ENCODE results near the gene EVI2A. TPM values are rescaled to one million over a fixed set of nuclear protein-coding genes. Genes with fewer than 3 reads are reported as not detected.
A peak's percentile ranks its signal among the peaks of the same experiment; 100 is the strongest.

EVI2A gene, protein sequence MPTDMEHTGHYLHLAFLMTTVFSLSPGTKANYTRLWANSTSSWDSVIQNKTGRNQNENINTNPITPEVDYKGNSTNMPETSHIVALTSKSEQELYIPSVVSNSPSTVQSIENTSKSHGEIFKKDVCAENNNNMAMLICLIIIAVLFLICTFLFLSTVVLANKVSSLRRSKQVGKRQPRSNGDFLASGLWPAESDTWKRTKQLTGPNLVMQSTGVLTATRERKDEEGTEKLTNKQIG
- total RNA-seq (2013): 559 TPM
- 100 to 1,000 TPM; 121 to 138 (median 125) TPM for polyA plus RNA-seq
- polyA minus RNA-seq: 75.4 and 109 TPM in 2 replicates
- 9.6 to 226 (median 150) reads per million in 11 experiments for total RNA-seq

DNA sequence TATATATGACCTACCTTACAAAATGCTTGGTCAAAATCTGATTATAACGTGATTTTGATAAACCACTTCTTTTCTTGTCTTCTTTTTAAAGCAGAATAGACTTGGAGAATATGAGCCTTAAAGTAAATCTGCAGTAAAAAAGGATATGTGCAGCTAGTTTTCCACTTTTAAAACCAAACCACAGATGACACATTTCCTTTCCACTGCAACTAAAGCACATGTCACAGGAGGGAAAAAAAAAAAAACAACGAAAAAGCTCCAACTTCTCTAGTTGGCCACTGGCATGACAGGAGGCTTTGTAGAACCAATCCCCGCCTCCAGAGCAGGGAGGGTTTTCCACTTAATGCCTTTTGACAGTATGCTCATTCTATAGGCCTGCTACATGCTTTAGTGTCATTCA lies at the start of gene EVI2A:
TSS of gene EVI2A (minus strand) at position 142 of the 400 bp plus-strand sequence. CDS start 2,609 bp downstream, outside the sequence.
- TF ChIP-seq, protein P1, sequence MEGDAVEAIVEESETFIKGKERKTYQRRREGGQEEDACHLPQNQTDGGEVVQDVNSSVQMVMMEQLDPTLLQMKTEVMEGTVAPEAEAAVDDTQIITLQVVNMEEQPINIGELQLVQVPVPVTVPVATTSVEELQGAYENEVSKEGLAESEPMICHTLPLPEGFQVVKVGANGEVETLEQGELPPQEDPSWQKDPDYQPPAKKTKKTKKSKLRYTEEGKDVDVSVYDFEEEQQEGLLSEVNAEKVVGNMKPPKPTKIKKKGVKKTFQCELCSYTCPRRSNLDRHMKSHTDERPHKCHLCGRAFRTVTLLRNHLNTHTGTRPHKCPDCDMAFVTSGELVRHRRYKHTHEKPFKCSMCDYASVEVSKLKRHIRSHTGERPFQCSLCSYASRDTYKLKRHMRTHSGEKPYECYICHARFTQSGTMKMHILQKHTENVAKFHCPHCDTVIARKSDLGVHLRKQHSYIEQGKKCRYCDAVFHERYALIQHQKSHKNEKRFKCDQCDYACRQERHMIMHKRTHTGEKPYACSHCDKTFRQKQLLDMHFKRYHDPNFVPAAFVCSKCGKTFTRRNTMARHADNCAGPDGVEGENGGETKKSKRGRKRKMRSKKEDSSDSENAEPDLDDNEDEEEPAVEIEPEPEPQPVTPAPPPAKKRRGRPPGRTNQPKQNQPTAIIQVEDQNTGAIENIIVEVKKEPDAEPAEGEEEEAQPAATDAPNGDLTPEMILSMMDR (IDR thresholded peaks at IDR 0.05): no peak
- Mint-ChIP-seq H3K4me3 (peak within 1 kb of the TSS; percentile 72 to 88), H3K9me3 (no peaks in the 10 kb centered on the region), H3K4me1 (peaks cover 25% of the 10 kb centered on the region), H3K27ac (peak within 1 kb of the TSS; percentile 84 to 95 (median 89)), H3K36me3 (peaks cover 24 to 28% of the 10 kb centered on the region in 2 donors), H3K27me3 (ENCODE audit: low read depth in 3 of 3) (no peaks in the 10 kb centered on the region)
- H3K9ac ChIP-seq (ENCODE audit: insufficient read depth, low read length, poor library complexity, severe bottlenecking): peak within 1 kb of the TSS; percentile 82
- peak; percentile 88 to 94 (median 92) for DNase-seq
- intact Hi-C loops (cut with micrococcal nuclease): loop anchor here in 1 of 2 donors (10.0 kb wide), 1 partner anchor 47 kb away; no protein-coding TSS in a partner anchor
- H2AFZ ChIP-seq (ENCODE audit: insufficient read depth, low read depth, low read length, poor library complexity, severe bottlenecking): no peak within 1 kb of the TSS
- H3K9me3 ChIP-seq (replicated peaks in 1 of 2; ENCODE audit: control insufficient read depth in 1 of 2, insufficient read depth in 1 of 2, low read length in 2 of 2): no peaks in the 10 kb centered on the region
- no CpG with 5 or more reads among the region's 3 CpGs for WGBS (ENCODE audit: insufficient coverage)
- H4K20me1 ChIP-seq (ENCODE audit: insufficient read depth, low read length): no peaks in the 10 kb centered on the region
- H3K4me2 ChIP-seq (replicated peaks; ENCODE audit: extremely low read depth, low read length, poor library complexity, severe bottlenecking): peak within 1 kb of the TSS; percentile 98
- peak within 1 kb of the TSS; percentile 29 to 98 for H3K27ac ChIP-seq (ENCODE audit: low read depth in 1 of 2, low read length in 2 of 2)
- peaks cover 5 to 8% of the 10 kb centered on the region in 2 donors for H3K36me3 ChIP-seq (replicated peaks in 1 of 2; ENCODE audit: control insufficient read depth in 1 of 2, insufficient read depth in 2 of 2, low read length in 2 of 2)
- H3K4me3 ChIP-seq (replicated peaks in 1 of 3; ENCODE audit: low read depth in 2 of 3, low read length in 3 of 3): peak within 1 kb of the TSS; percentile 90 to 100 (median 96)
- H3K4me1 ChIP-seq (ENCODE audit: control insufficient read depth in 1 of 2, insufficient read depth in 2 of 2, low read length in 2 of 2): peaks cover 24 to 40% of the 10 kb centered on the region in 2 donors
- H3K27me3 ChIP-seq (ENCODE audit: control insufficient read depth in 2 of 2, insufficient read depth in 2 of 2, low read length in 2 of 2): no peaks in the 10 kb centered on the region
- H3K79me2 ChIP-seq (ENCODE audit: insufficient read depth, low read length): peaks cover 70% of the 10 kb centered on the region

DNA sequence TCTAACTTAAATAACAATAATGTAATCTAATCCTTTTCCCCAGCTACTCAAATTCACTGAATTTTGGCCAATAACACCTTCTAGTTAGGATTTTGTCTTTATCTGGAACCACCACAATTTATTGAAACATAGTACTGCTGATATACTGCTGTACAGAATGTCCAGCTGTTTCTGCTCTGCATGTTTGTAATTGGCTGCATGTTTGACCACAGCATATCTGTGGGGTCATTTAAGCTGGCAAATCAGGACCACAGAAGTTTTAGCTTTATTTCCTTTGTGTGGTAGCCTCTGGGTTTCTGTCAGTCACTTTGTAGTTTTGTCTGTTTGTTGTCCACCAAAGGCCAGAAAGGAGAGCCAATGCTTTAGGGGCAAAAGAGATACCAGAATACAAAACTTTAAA lies 47.8 kb upstream of the EVI2A start:
- Histone ChIP-seq H3K9me3 (replicated peaks in 1 of 2; ENCODE audit: control insufficient read depth in 1 of 2, insufficient read depth in 1 of 2, low read length in 2 of 2) (no peaks in the 10 kb centered on the region), H3K4me2 (replicated peaks; ENCODE audit: extremely low read depth, low read length, poor library complexity, severe bottlenecking) (no peak overlapping the region), H3K79me2 (ENCODE audit: insufficient read depth, low read length) (peaks cover 6% of the 10 kb centered on the region), H3K27me3 (ENCODE audit: control insufficient read depth in 2 of 2, insufficient read depth in 2 of 2, low read length in 2 of 2) (no peaks in the 10 kb centered on the region), H4K20me1 (ENCODE audit: insufficient read depth, low read length) (no peaks in the 10 kb centered on the region), H3K27ac (ENCODE audit: low read depth in 1 of 2, low read length in 2 of 2) (no peak overlapping the region), H3K36me3 (replicated peaks in 1 of 2; ENCODE audit: control insufficient read depth in 1 of 2, insufficient read depth in 2 of 2, low read length in 2 of 2) (peaks cover 2 to 7% of the 10 kb centered on the region in 2 donors), H2AFZ (ENCODE audit: insufficient read depth, low read depth, low read length, poor library complexity, severe bottlenecking) (no peak overlapping the region), H3K4me1 (ENCODE audit: control insufficient read depth in 1 of 2, insufficient read depth in 2 of 2, low read length in 2 of 2) (peaks cover 28 to 31% of the 10 kb centered on the region in 2 donors), H3K4me3 (replicated peaks in 1 of 3; ENCODE audit: low read depth in 2 of 3, low read length in 3 of 3) (no peak overlapping the region), H3K9ac (ENCODE audit: insufficient read depth, low read length, poor library complexity, severe bottlenecking) (no peak overlapping the region)
- Mint-ChIP-seq H3K27me3 (ENCODE audit: low read depth in 3 of 3) (no peaks in the 10 kb centered on the region), H3K4me1 (peaks cover 33% of the 10 kb centered on the region), H3K36me3 (peaks cover 3 to 11% of the 10 kb centered on the region in 2 donors), H3K9me3 (no peaks in the 10 kb centered on the region), H3K4me3 (no peak overlapping the region), H3K27ac (no peak overlapping the region)
- no peak for DNase-seq
- TF ChIP-seq, protein P1 (IDR thresholded peaks at IDR 0.05): no peak
- intact Hi-C loops (cut with micrococcal nuclease): loop anchor here in 1 of 2 donors (10.0 kb wide), 1 partner anchor 74 kb away; the partner anchor contains the start of gene OMG

All from CD14-positive monocyte (primary cell).